K562 (cell line): ENCODE results near the gene SEPTIN6. TPM values are rescaled to one million over a fixed set of nuclear protein-coding genes. Genes with fewer than 3 reads are reported as not detected.

Experiments used
- CCNT2 ChIP-seq: IDR thresholded peaks from 2 replicates; pipeline ENCODE4 v1.6.1; 2011; ENCODE audit warnings: borderline replicate concordance, low read depth, mild to moderate bottlenecking, moderate library complexity, mixed read lengths, low read length; ENCODE audit not compliant: insufficient read length; ENCODE audit errors: extremely low read depth
- CEBPG ChIP-seq, 3 experiments: fragments of 200-800 bp in 1 of 3; sonication (Bioruptor generic) in 1 of 3; sonication (generic) in 1 of 3; formaldehyde crosslinking in 1 of 3; IDR thresholded peaks in 2 of 3; conservative IDR thresholded peaks in 1 of 3; 2 replicates each; pipeline versions ENCODE4 v1.6.1 to v1.8.0; 2016 to 2022; ENCODE audit warnings: missing compliant biosample characterization in 2 of 3, missing genetic modification characterization in 2 of 3, mild to moderate bottlenecking in 1 of 3, missing genetic modification reagents in 1 of 3
- CREM ChIP-seq: IDR thresholded peaks from 2 replicates; pipeline ENCODE4 v1.6.1; 2014; ENCODE audit warnings: antibody characterized with exemption, low read depth
- GATA2 ChIP-seq: sonication (generic); formaldehyde crosslinking; IDR thresholded peaks from 2 replicates; pipeline ENCODE4 v1.4.0; 2020; ENCODE audit warnings: mild to moderate bottlenecking, missing genetic modification reagents
- HDAC3 ChIP-seq: fragments of 450-650 bp; IDR thresholded peaks from 2 replicates; pipeline ENCODE4 v1.6.1; 2018; ENCODE audit warnings: borderline replicate concordance, mild to moderate bottlenecking, moderate library complexity; ENCODE audit not compliant: partially characterized antibody
- MCM5 ChIP-seq: fragments of 450-650 bp; IDR thresholded peaks from 2 replicates; pipeline ENCODE4 v1.6.1; 2016; ENCODE audit warnings: low read depth
- NCOR1 ChIP-seq: fragments of 450-650 bp; IDR thresholded peaks from 2 replicates; pipeline ENCODE4 v1.6.1; 2016; ENCODE audit warnings: mild to moderate bottlenecking, moderate library complexity
- NFE2 ChIP-seq: IDR thresholded peaks from 2 replicates; pipeline ENCODE4 v1.6.1; 2014; ENCODE audit warnings: antibody characterized with exemption, low read depth
- PCBP1 ChIP-seq: fragments of 200-400 bp; formaldehyde crosslinking; IDR thresholded peaks from 2 replicates; pipeline ENCODE4 v1.6.1; 2018; ENCODE audit warnings: mild to moderate bottlenecking, low read depth, low read length; ENCODE audit not compliant: poor library complexity, severe bottlenecking
- PHTF2 ChIP-seq: fragments of 250-450 bp; sonication (Bioruptor Pico); IDR thresholded peaks from 2 replicates; pipeline ENCODE4 v1.5.0; 2021; ENCODE audit warnings: mild to moderate bottlenecking
- PYGO2 ChIP-seq: fragments of 450-650 bp; IDR thresholded peaks from 2 replicates; pipeline ENCODE4 v1.6.1; 2016; ENCODE audit warnings: mild to moderate bottlenecking, missing genetic modification characterization, moderate library complexity, missing compliant biosample characterization
- RNF2 ChIP-seq: sonication (generic); IDR thresholded peaks from 2 replicates; pipeline ENCODE4 v1.6.1; 2016
- STAT5A ChIP-seq: IDR thresholded peaks from 2 replicates; pipeline ENCODE4 v1.6.1; 2012; ENCODE audit warnings: low read length, inconsistent platforms, borderline replicate concordance
- XRCC4 ChIP-seq: IDR thresholded peaks from one replicate; pipeline ENCODE4 v1.6.1; 2011; ENCODE audit not compliant: insufficient read depth, insufficient read length; ENCODE audit errors: extremely low read depth
- ZNF12 ChIP-seq: sonication (generic); formaldehyde crosslinking; IDR thresholded peaks from 2 replicates; pipeline ENCODE4 v1.4.0; 2020; ENCODE audit warnings: mild to moderate bottlenecking, missing genetic modification reagents
- ZNF76 ChIP-seq: fragments of 250-450 bp; sonication (Bioruptor Pico); IDR thresholded peaks from 2 replicates; pipeline ENCODE4 v1.4.0; 2020; ENCODE audit warnings: mild to moderate bottlenecking, moderate library complexity, borderline replicate concordance
- polyA plus RNA-seq, 8 experiments: library from polyadenylated mRNA; depleted of rRNA in 4 of 8; stranded (reverse) in 5 of 8; unstranded in 3 of 8; fragments of >200 nt; fragmentation: Nextera tagmentation in 2 of 8; fragmentation: Illumina TruSeq in 1 of 8; extraction: Ambion mirVana in 2 of 8; extraction: Trizol in 1 of 8; gene quantifications; 2 replicates each; pipeline versions ENCODE4 v1.2.1 to v1.2.3, GENCODE V29; 2011 to 2014; ENCODE audit warnings: inconsistent platforms in 1 of 8, missing spikeins in 1 of 8
- total RNA-seq, 7 experiments: library from RNA; depleted of rRNA in 6 of 7; stranded (reverse); fragments of >200 nt in 6 of 7; fragmentation: Illumina TruSeq in 2 of 7; extraction: Trizol in 2 of 7; gene quantifications; 2 replicates each; pipeline versions ENCODE4 v1.2.1 to v1.2.3, GENCODE V29; 2011 to 2021; ENCODE audit warnings: low replicate concordance in 1 of 7
- TF ChIP-seq, protein P1 (sequence below): fragments of 250-450 bp; sonication (Bioruptor Pico); IDR thresholded peaks from 2 replicates; pipeline ENCODE4 v1.5.0; 2020; ENCODE audit warnings: mild to moderate bottlenecking
- TF ChIP-seq, protein P2 (sequence below): sonication (generic); formaldehyde crosslinking; IDR thresholded peaks from 2 replicates; pipeline ENCODE4 v1.8.1; 2022; ENCODE audit warnings: missing genetic modification reagents
- TF ChIP-seq, protein P3 (sequence below): fragments of 250-450 bp; sonication (Bioruptor Pico); IDR thresholded peaks from 2 replicates; pipeline ENCODE4 v1.4.0; 2020; ENCODE audit warnings: mild to moderate bottlenecking, moderate library complexity
- TF ChIP-seq, protein P4 (sequence below): fragments of 200-800 bp; sonication (Bioruptor generic); IDR thresholded peaks from 2 replicates; pipeline ENCODE4 v1.6.1; 2017; ENCODE audit warnings: missing genetic modification characterization, missing compliant biosample characterization

Gene SEPTIN6
- total and polyA plus RNA-seq, 9 of the 15 experiments (the other 6 are each of a cell fraction or from before 2014, with no cell fraction given): 8.4 to 67.0 (median 37.8) TPM

DNA sequence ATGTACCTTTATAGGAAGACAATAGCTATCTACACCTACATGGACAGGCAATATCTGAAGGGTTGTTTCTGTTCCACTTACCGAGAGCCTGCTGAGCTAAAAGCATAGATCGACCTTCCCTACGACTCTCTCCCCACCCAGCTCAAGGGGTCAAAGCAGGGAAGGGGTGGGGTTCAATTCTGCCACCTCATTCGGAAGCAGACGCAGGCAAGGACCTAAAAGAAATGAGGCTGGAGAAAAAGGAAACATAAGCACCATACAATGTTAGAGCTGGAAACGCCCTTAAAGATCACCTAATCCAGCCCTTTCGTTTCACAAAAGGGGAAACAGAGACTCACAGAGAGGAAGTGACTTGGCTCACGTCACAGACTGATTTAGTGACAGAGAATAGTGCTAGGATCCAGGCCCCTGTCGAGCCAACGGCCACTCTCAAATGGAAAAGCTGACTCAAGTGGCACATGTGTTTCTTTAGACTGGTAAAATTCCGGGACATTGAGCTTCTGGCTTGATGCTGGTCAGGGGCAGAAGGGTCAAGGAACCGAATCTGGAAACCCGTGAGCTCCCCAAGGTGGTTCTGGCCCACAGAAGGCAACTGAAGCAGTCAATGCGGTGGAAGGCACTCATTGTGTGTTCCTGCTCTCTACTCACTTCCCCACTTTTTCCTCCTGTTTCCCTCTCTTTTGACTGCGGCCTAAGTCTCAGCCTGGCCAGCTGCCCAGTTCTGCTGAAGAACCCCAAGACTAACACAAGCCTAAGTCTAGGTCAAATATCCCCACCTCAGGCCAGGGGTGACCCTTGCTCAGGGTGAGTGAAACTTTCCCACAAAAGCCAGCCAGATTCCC lies 7.5 kb downstream of the SEPTIN6 start (continued):
- TF ChIP-seq, protein P1, sequence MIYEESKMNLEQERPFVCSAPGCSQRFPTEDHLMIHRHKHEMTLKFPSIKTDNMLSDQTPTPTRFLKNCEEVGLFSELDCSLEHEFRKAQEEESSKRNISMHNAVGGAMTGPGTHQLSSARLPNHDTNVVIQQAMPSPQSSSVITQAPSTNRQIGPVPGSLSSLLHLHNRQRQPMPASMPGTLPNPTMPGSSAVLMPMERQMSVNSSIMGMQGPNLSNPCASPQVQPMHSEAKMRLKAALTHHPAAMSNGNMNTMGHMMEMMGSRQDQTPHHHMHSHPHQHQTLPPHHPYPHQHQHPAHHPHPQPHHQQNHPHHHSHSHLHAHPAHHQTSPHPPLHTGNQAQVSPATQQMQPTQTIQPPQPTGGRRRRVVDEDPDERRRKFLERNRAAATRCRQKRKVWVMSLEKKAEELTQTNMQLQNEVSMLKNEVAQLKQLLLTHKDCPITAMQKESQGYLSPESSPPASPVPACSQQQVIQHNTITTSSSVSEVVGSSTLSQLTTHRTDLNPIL (CRISPR knock-in tag): no peak
- TF ChIP-seq CREM (peak; percentile 81), MCM5 (no peak), ZNF76 (CRISPR knock-in tag) (no peak), HDAC3 (no peak), NFE2 (0 out of 2 replicates have a peak, but pooled peaks have one; percentile 21), PYGO2 (no peak), GATA2 (CRISPR knock-in tag) (no peak), PHTF2 (CRISPR knock-in tag) (no peak), ZNF12 (CRISPR knock-in tag) (no peak), NCOR1 (no peak), CCNT2 (no peak), PCBP1 (no peak), RNF2 (no peak), XRCC4 (no peak), CEBPG (CRISPR knock-in tag; IDR thresholded peaks at IDR 0.05) (no peak), CEBPG (tag; conservative IDR thresholded peaks at IDR 0.05 in 1 of 2, IDR thresholded peaks at IDR 0.05 in 1 of 2) (no peak), STAT5A (no peak)
- TF ChIP-seq, protein P2, sequence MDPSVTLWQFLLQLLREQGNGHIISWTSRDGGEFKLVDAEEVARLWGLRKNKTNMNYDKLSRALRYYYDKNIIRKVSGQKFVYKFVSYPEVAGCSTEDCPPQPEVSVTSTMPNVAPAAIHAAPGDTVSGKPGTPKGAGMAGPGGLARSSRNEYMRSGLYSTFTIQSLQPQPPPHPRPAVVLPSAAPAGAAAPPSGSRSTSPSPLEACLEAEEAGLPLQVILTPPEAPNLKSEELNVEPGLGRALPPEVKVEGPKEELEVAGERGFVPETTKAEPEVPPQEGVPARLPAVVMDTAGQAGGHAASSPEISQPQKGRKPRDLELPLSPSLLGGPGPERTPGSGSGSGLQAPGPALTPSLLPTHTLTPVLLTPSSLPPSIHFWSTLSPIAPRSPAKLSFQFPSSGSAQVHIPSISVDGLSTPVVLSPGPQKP (CRISPR knock-in tag): no peak
- TF ChIP-seq, protein P3, sequence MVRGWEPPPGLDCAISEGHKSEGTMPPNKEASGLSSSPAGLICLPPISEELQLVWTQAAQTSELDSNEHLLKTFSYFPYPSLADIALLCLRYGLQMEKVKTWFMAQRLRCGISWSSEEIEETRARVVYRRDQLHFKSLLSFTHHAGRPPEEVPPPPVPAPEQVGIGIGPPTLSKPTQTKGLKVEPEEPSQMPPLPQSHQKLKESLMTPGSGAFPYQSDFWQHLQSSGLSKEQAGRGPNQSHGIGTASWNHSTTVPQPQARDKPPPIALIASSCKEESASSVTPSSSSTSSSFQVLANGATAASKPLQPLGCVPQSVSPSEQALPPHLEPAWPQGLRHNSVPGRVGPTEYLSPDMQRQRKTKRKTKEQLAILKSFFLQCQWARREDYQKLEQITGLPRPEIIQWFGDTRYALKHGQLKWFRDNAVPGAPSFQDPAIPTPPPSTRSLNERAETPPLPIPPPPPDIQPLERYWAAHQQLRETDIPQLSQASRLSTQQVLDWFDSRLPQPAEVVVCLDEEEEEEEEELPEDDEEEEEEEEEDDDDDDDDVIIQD (CRISPR knock-in tag): no peak
- TF ChIP-seq, protein P4, sequence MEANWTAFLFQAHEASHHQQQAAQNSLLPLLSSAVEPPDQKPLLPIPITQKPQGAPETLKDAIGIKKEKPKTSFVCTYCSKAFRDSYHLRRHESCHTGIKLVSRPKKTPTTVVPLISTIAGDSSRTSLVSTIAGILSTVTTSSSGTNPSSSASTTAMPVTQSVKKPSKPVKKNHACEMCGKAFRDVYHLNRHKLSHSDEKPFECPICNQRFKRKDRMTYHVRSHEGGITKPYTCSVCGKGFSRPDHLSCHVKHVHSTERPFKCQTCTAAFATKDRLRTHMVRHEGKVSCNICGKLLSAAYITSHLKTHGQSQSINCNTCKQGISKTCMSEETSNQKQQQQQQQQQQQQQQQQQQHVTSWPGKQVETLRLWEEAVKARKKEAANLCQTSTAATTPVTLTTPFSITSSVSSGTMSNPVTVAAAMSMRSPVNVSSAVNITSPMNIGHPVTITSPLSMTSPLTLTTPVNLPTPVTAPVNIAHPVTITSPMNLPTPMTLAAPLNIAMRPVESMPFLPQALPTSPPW (CRISPR knock-in tag): no peak
